Type B pancreatic cell (in vitro differentiated cells): ENCODE data around the gene OR9Q1. TPM values are rescaled to one million over a fixed set of nuclear protein-coding genes. Genes with fewer than 3 reads are reported as not detected.

Source experiments
- DNase-seq: peaks from one replicate; pipeline ENCODE4 v3.0.0; 2021; ENCODE audit warnings: mixed read lengths; ENCODE audit not compliant: unreplicated experiment; ENCODE audit errors: extremely low spot score
- H3K27ac Mint-ChIP-seq: 2 replicates; pipeline ENCODE4 v1.8.0; 2021; ENCODE audit warnings: mild to moderate bottlenecking, mixed read lengths
- H3K27me3 Mint-ChIP-seq: 2 replicates; pipeline ENCODE4 v1.8.0; 2021; ENCODE audit warnings: mixed read lengths
- H3K36me3 Mint-ChIP-seq: 2 replicates; pipeline ENCODE4 v1.8.0; 2021; ENCODE audit warnings: mixed read lengths
- H3K4me1 Mint-ChIP-seq: one replicate; pipeline ENCODE4 v1.8.0; 2021; ENCODE audit warnings: mixed read lengths; ENCODE audit not compliant: unreplicated experiment
- H3K4me3 Mint-ChIP-seq: 2 replicates; pipeline ENCODE4 v1.8.0; 2021; ENCODE audit warnings: mild to moderate bottlenecking, mixed read lengths
- H3K9me3 Mint-ChIP-seq: 2 replicates; pipeline ENCODE4 v1.8.0; 2021; ENCODE audit warnings: mixed read lengths
- CTCF ChIP-seq: fragments of 200-600 bp; sonication (generic); conservative IDR thresholded peaks from 2 replicates; pipeline ENCODE4 v1.5.0; 2021; ENCODE audit warnings: antibody characterized with exemption, mild to moderate bottlenecking
- total RNA-seq: library from RNA; stranded (reverse); gene quantifications from 2 replicates; pipeline ENCODE4 v1.2.1, GENCODE V29; 2021; ENCODE audit warnings: low replicate concordance

Gene OR9Q1
- total RNA-seq, 1 donor from 2014 or later: not detected

- H3K9me3 Mint-ChIP-seq: no peaks in the 10 kb centered on the region
- H3K4me1 Mint-ChIP-seq: no peaks in the 10 kb centered on the region
- H3K27ac Mint-ChIP-seq: no peak overlapping the region
- no peak for DNase-seq
- no peaks in the 10 kb centered on the region for H3K36me3 Mint-ChIP-seq
- H3K27me3 Mint-ChIP-seq: no peaks in the 10 kb centered on the region
- no peak for TF ChIP-seq CTCF
- no peak overlapping the region for H3K4me3 Mint-ChIP-seq
Observed at GRCh38 chr11:58024601-58025091, 965 bp downstream of the OR9Q1 start.

DNA sequence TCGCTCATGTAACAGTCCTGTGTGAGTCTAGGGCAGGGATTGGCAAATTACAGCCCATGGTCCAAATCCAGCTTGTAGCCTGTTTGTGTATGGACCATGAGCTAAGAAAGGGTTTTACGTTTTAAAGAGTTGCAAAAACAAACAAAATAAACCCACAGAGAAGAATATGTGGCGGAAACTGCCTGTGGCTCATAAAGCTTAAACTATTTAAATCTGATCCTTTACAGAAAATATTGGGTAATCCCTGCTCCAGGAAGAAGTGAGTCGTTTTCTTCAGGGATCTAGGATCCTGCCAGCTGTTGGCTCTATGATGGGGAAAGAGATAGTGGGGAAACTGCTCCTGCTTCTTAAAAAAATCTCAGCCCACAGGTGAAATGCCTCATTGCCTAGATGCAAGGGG, 3.7 kb downstream of the OR9Q1 start:
- H3K27ac Mint-ChIP-seq: no peak overlapping the region
- no peak for TF ChIP-seq CTCF
- no peaks in the 10 kb centered on the region for H3K4me1 Mint-ChIP-seq
- no peak overlapping the region for H3K4me3 Mint-ChIP-seq
- no peaks in the 10 kb centered on the region for H3K27me3 Mint-ChIP-seq
- no peaks in the 10 kb centered on the region for H3K36me3 Mint-ChIP-seq
- no peaks in the 10 kb centered on the region for H3K9me3 Mint-ChIP-seq
- DNase-seq: no peak

- H3K27me3 Mint-ChIP-seq: no peaks in the 10 kb centered on the region
- H3K9me3 Mint-ChIP-seq: no peaks in the 10 kb centered on the region
- H3K27ac Mint-ChIP-seq: no peak overlapping the region
- DNase-seq: no peak
- no peak for TF ChIP-seq CTCF
- no peaks in the 10 kb centered on the region for H3K4me1 Mint-ChIP-seq
- no peak overlapping the region for H3K4me3 Mint-ChIP-seq
- no peaks in the 10 kb centered on the region for H3K36me3 Mint-ChIP-seq
Observed at GRCh38 chr11:58028687-58029411, 5.2 kb downstream of the OR9Q1 start.

- TF ChIP-seq CTCF: no peak
- H3K27ac Mint-ChIP-seq: no peak within 1 kb of the TSS
- H3K9me3 Mint-ChIP-seq: no peaks in the 10 kb centered on the region
- no peaks in the 10 kb centered on the region for H3K27me3 Mint-ChIP-seq
- no peaks in the 10 kb centered on the region for H3K36me3 Mint-ChIP-seq
- H3K4me1 Mint-ChIP-seq: no peaks in the 10 kb centered on the region
- no peak within 1 kb of the TSS for H3K4me3 Mint-ChIP-seq
- DNase-seq: no peak
Observed at GRCh38 chr11:58030653-58031052, 7.0 kb downstream of the OR9Q1 start, which contains the start of gene OR6Q1. TSS of gene OR6Q1 (plus strand) at chr11:58030953. CDS start at chr11:58030953, 0 bp downstream.

GRCh38 chr11:58034471-58034870, 10.8 kb downstream of the OR9Q1 start:
- no peak for DNase-seq
- no peaks in the 10 kb centered on the region for H3K36me3 Mint-ChIP-seq
- H3K27me3 Mint-ChIP-seq: no peaks in the 10 kb centered on the region
- no peaks in the 10 kb centered on the region for H3K4me1 Mint-ChIP-seq
- H3K9me3 Mint-ChIP-seq: no peaks in the 10 kb centered on the region
- H3K27ac Mint-ChIP-seq: no peak overlapping the region
- TF ChIP-seq CTCF: no peak
- no peak overlapping the region for H3K4me3 Mint-ChIP-seq
